Parathyroid adenoma (tissue), 2 donors: ENCODE data around the gene ZNRF3.

Source experiments
- H2AFZ ChIP-seq: fragments of 300-600 bp; sonication (generic); one replicate; pipeline ENCODE4 v1.7.0; 2017; ENCODE audit warnings: antibody characterized with exemption, mild to moderate bottlenecking
- H3K27ac ChIP-seq: fragments of 300-600 bp; sonication (generic); one replicate; pipeline ENCODE4 v1.7.0; 2017
- H3K27me3 ChIP-seq: fragments of 300-600 bp; sonication (generic); one replicate; pipeline ENCODE4 v1.7.0; 2017; ENCODE audit warnings: low read length; ENCODE audit not compliant: control insufficient read depth, insufficient read depth
- H3K36me3 ChIP-seq: fragments of 300-600 bp; sonication (generic); one replicate; pipeline ENCODE4 v1.7.0; 2017; ENCODE audit warnings: low read length; ENCODE audit not compliant: control insufficient read depth, insufficient read depth
- H3K4me1 ChIP-seq: fragments of 300-600 bp; sonication (generic); one replicate; pipeline ENCODE4 v1.7.0; 2017; ENCODE audit warnings: control low read depth
- H3K4me2 ChIP-seq: fragments of 300-600 bp; sonication (generic); one replicate; pipeline ENCODE4 v1.7.0; 2017; ENCODE audit warnings: low read length
- H3K4me3 ChIP-seq: fragments of 300-600 bp; sonication (generic); one replicate; pipeline ENCODE4 v1.7.0; 2017; ENCODE audit warnings: low read depth, low read length
- H3K79me2 ChIP-seq: fragments of 300-600 bp; sonication (generic); one replicate; pipeline ENCODE4 v1.7.0; 2017; ENCODE audit warnings: control low read depth
- H3K9ac ChIP-seq: fragments of 300-600 bp; sonication (generic); one replicate; pipeline ENCODE4 v1.7.0; 2017; ENCODE audit warnings: mild to moderate bottlenecking
- H3K9me3 ChIP-seq: fragments of 300-600 bp; sonication (generic); one replicate; pipeline ENCODE4 v1.7.0; 2017; ENCODE audit warnings: low read length; ENCODE audit not compliant: control insufficient read depth
- TF ChIP-seq, protein P1 (sequence below): fragments of 300-600 bp; sonication (generic); IDR thresholded peaks from one replicate; pipeline ENCODE4 v1.7.0; 2017; ENCODE audit warnings: antibody characterized with exemption, mild to moderate bottlenecking
- donor health status: primary hyperparathyroidism.

ZNRF3 gene

GRCh38 chr22:28920757-28921584, 37.6 kb downstream of the ZNRF3 start:
- Histone ChIP-seq H2AFZ (no peak overlapping the region), H3K27ac (no peak overlapping the region), H3K4me3 (no peak overlapping the region), H3K79me2 (no peaks in the 10 kb centered on the region), H3K9ac (no peak overlapping the region), H3K27me3 (no peaks in the 10 kb centered on the region), H3K9me3 (no peaks in the 10 kb centered on the region), H3K4me1 (peaks cover 9% of the 10 kb centered on the region), H3K4me2 (no peak overlapping the region), H3K36me3 (no peaks in the 10 kb centered on the region)
- TF ChIP-seq, protein P1, sequence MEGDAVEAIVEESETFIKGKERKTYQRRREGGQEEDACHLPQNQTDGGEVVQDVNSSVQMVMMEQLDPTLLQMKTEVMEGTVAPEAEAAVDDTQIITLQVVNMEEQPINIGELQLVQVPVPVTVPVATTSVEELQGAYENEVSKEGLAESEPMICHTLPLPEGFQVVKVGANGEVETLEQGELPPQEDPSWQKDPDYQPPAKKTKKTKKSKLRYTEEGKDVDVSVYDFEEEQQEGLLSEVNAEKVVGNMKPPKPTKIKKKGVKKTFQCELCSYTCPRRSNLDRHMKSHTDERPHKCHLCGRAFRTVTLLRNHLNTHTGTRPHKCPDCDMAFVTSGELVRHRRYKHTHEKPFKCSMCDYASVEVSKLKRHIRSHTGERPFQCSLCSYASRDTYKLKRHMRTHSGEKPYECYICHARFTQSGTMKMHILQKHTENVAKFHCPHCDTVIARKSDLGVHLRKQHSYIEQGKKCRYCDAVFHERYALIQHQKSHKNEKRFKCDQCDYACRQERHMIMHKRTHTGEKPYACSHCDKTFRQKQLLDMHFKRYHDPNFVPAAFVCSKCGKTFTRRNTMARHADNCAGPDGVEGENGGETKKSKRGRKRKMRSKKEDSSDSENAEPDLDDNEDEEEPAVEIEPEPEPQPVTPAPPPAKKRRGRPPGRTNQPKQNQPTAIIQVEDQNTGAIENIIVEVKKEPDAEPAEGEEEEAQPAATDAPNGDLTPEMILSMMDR = no peak

- Histone ChIP-seq H3K9ac (no peak overlapping the region), H3K4me2 (no peak overlapping the region), H3K4me3 (no peak overlapping the region), H2AFZ (no peak overlapping the region), H3K79me2 (no peaks in the 10 kb centered on the region), H3K9me3 (no peaks in the 10 kb centered on the region), H3K27ac (no peak overlapping the region), H3K27me3 (no peaks in the 10 kb centered on the region), H3K4me1 (peaks cover 9% of the 10 kb centered on the region), H3K36me3 (no peaks in the 10 kb centered on the region)
- TF ChIP-seq, protein P1 = no peak
Observed at GRCh38 chr22:28921585-28921879, 38.2 kb downstream of the ZNRF3 start.

- no peak overlapping the region for H3K4me3 ChIP-seq
- no peak overlapping the region for H3K9ac ChIP-seq
- TF ChIP-seq, protein P1 = no peak
- H3K79me2 ChIP-seq = no peaks in the 10 kb centered on the region
- no peak overlapping the region for H2AFZ ChIP-seq
- peaks cover 10% of the 10 kb centered on the region for H3K4me1 ChIP-seq
- no peaks in the 10 kb centered on the region for H3K9me3 ChIP-seq
- no peaks in the 10 kb centered on the region for H3K36me3 ChIP-seq
- H3K27me3 ChIP-seq = no peaks in the 10 kb centered on the region
- no peak overlapping the region for H3K27ac ChIP-seq
- no peak overlapping the region for H3K4me2 ChIP-seq
Observed at GRCh38 chr22:28922540-28923244, 39.3 kb downstream of the ZNRF3 start.

- Histone ChIP-seq H3K4me3 (peak overlapping the region; percentile 23), H2AFZ (no peak overlapping the region), H3K9me3 (no peaks in the 10 kb centered on the region), H3K4me2 (peak overlapping the region; percentile 61), H3K27ac (no peak overlapping the region), H3K79me2 (no peaks in the 10 kb centered on the region), H3K27me3 (no peaks in the 10 kb centered on the region), H3K4me1 (peaks cover 3% of the 10 kb centered on the region), H3K36me3 (no peaks in the 10 kb centered on the region), H3K9ac (no peak overlapping the region)
- TF ChIP-seq, protein P1 = no peak
Observed at GRCh38 chr22:28923826-28924732, 40.7 kb downstream of the ZNRF3 start.
